ENCODE results near the gene CA10. TPM values are rescaled to one million over a fixed set of nuclear protein-coding genes. Genes with fewer than 3 reads are reported as not detected.

CA10 gene
- total RNA-seq, 2 experiments from 2014 or later = not detected

- no peak overlapping the region for H3K27ac Mint-ChIP-seq
- POLR2A ChIA-PET = no interaction called here
These were observed 393.0 kb downstream of the CA10 start for GRCh38 chr17:51765282-51766135.

GRCh38 chr17:51764387-51764971 is 394.0 kb downstream of the CA10 start:
- H3K36me3 Mint-ChIP-seq (ENCODE audit: low read depth) = no peaks in the 10 kb centered on the region
- peaks cover 19% of the 10 kb centered on the region for H3K27me3 Mint-ChIP-seq
- peak; percentile 59 for DNase-seq
- CTCF ChIA-PET = interaction anchor here (1.0 to 1.9 kb wide), 5 partner anchors 9 to 466 kb away, joined by 3 to 8 read pairs (median 4); no protein-coding TSS in a partner anchor
- POLR2A ChIA-PET = no interaction called here
- H3K4me1 Mint-ChIP-seq = no peaks in the 10 kb centered on the region
- no peak overlapping the region for H3K27ac Mint-ChIP-seq
- H3K9me3 Mint-ChIP-seq = no peaks in the 10 kb centered on the region
- H3K4me3 Mint-ChIP-seq = no peak overlapping the region

More at GRCh38 chr17:51765282-51766135, 393.0 kb downstream of the CA10 start:
- no peak for DNase-seq
- Mint-ChIP-seq H3K4me1 (no peaks in the 10 kb centered on the region), H3K4me3 (no peak overlapping the region), H3K27me3 (peaks cover 16% of the 10 kb centered on the region), H3K9me3 (no peaks in the 10 kb centered on the region), H3K36me3 (ENCODE audit: low read depth) (no peaks in the 10 kb centered on the region)
- CTCF ChIA-PET = interaction anchor here (1.3 to 1.9 kb wide), 3 partner anchors 10 to 12 kb away, joined by 3 to 8 read pairs (median 4); no protein-coding TSS in a partner anchor

DNA sequence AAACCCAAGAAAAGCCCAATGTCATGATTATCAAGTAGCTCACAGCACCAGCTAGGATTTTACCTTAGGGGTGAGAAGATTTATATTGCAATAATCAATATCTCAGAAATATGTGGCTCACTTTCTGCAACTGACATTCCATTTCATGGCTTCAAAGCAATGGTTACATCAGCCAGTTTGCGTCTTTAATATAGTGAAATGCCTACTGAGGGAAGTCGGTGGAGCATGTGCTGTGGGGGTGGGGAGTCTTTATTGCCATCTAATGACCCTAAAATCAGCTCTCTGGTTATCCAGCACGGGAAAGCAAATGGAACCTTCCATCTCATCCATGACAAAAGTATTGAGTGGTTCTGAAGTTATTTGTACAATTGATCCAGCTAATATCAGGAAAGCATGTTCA is 395.5 kb downstream of the CA10 start:
- DNase-seq = no peak
- no peak overlapping the region for H3K27ac Mint-ChIP-seq
- no peaks in the 10 kb centered on the region for H3K9me3 Mint-ChIP-seq
- H3K4me3 Mint-ChIP-seq = no peak overlapping the region
- no peaks in the 10 kb centered on the region for H3K36me3 Mint-ChIP-seq (ENCODE audit: low read depth)
- CTCF ChIA-PET = no interaction called here
- POLR2A ChIA-PET = no interaction called here
- peaks cover 19% of the 10 kb centered on the region for H3K27me3 Mint-ChIP-seq
- H3K4me1 Mint-ChIP-seq = no peaks in the 10 kb centered on the region

DNA sequence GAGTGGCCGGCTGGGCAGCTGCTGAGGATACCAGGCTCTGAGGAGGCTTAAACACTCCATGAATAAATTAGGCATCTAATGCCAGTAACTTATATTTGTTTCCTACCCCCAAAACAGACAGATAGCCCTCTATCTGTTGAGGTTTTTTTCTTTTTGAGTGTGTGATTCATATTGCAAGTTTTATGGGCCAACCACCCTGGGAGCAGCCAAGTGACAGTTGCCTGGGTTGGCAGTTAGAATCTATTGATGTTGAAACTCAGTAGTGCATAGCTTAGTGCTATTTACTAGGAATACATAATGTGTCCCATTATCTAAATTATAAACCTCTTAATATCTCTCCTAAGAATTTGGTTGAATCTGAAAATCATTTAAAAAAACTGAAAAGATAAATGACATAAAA is 397.4 kb downstream of the CA10 start:
- Mint-ChIP-seq H3K27me3 (peaks cover 13% of the 10 kb centered on the region), H3K9me3 (no peaks in the 10 kb centered on the region), H3K27ac (no peak overlapping the region), H3K36me3 (ENCODE audit: low read depth) (no peaks in the 10 kb centered on the region), H3K4me3 (no peak overlapping the region), H3K4me1 (no peaks in the 10 kb centered on the region)
- CTCF ChIA-PET = no interaction called here
- DNase-seq = no peak
- POLR2A ChIA-PET = no interaction called here

DNA sequence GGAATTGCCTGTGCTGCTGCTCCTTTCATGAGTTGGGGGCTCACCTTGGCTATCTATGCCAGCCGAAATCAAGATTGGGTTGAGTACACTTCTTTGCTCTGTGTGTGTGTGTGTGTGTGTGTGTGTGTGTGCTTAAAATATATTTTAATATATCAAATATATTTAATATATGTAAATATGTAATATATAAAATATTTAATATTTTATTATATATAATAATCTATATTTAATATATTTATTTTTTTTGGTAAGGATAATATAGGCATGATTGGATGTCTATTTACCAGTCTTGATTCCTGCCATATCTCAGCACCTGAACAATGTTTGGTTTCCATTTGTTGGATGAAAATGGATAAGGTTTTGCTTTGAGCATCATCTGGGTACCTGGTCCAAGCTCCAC is 399.3 kb downstream of the CA10 start:
- H3K4me1 Mint-ChIP-seq = no peaks in the 10 kb centered on the region

DNA sequence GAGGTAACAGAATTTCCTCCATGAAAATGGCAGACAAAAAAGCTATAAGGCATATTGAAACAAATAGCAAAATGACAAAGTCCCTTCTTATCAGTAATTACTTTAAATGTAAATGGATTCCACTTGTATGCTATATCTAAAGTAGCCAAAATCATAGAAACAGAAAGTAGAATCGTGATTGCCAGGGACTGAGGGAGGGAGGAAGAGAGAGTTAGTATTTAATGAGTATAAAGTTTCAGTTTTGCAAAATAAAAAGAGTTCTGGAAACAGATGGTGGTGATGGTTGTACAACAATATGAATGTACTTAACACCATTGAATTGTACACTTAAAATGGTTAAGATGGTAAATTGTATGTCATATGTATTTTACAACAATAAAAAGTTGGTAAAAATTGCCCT is 407.4 kb downstream of the CA10 start:
- ChIA-PET POLR2A (no interaction called here), CTCF (no interaction called here)
- Mint-ChIP-seq H3K4me1 (no peaks in the 10 kb centered on the region), H3K4me3 (no peak overlapping the region), H3K9me3 (no peaks in the 10 kb centered on the region), H3K27me3 (no peaks in the 10 kb centered on the region), H3K36me3 (ENCODE audit: low read depth) (no peaks in the 10 kb centered on the region), H3K27ac (no peak overlapping the region)
- DNase-seq = no peak

More for the DNA sequence above, 399.3 kb downstream of the CA10 start:
- POLR2A ChIA-PET = no interaction called here
- no peaks in the 10 kb centered on the region for H3K9me3 Mint-ChIP-seq
- H3K36me3 Mint-ChIP-seq (ENCODE audit: low read depth) = no peaks in the 10 kb centered on the region
- DNase-seq = no peak
- H3K27ac Mint-ChIP-seq = no peak overlapping the region
- H3K4me3 Mint-ChIP-seq = no peak overlapping the region
- peaks cover 12% of the 10 kb centered on the region for H3K27me3 Mint-ChIP-seq
- CTCF ChIA-PET = no interaction called here

DNA sequence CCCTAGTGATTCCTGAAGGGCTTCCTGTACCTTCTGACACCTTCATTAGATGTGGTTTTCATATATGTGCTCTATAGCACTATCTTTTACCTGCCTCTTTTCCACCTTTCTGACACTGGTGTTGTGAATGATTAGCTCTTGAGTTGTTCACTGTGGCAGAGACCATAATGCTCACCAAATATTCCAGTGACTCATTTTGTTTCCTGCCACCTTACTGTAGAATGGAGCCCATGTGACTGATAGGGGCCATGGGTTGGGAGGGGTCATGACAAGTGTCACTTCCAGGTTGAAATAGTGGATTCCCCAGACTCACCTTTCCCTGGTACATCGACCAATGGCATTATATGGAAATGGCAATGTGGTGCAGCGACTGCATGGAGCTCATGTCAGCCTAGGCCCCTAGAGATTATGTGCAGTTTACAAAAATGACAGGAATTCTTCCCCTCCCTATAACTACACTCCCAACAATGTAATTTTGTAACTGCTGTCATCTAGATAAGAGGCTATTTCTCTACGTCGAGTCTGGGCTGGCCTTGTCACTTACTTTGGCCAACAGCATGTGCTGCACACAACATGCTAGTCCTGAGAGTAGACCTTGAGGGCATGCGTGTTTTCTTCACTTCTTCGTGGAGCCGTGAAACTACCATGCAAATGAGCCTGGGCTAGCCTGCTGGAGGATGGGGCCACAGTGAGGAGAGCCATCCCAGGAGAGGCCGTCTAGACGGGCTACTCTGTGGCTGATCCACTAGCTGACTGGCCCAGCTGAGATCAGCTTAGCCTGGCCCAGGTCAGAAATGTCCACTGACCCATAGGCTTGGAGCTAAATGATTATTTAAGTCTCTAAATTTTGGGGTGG is 409.5 kb downstream of the CA10 start:
- POLR2A ChIA-PET = no interaction called here

DNA sequence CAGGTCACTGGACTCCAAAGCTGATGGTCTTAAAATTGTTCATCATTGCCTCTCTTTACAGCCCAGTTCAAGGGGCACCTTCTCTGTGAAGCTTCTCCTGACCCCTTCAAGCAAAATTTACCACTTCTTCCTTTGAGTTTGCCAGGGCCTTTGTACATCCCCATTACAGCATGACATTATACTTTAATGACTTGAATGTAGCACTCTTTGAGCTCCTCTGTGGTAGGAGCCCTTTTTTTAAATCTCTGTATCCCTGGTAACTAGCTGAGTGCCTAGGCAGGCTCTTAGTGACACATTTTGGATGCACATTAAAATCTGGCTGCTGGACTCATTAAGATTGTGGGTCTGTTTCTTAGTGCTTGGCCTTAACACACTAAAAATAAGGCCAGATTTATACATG is 412.1 kb downstream of the CA10 start:
- no peak for DNase-seq
- peaks cover 2% of the 10 kb centered on the region for H3K27me3 Mint-ChIP-seq
- ChIA-PET CTCF (no interaction called here), POLR2A (no interaction called here)
- H3K27ac Mint-ChIP-seq = no peak overlapping the region
- H3K4me1 Mint-ChIP-seq = peaks cover 3% of the 10 kb centered on the region
- H3K4me3 Mint-ChIP-seq = no peak overlapping the region
- no peaks in the 10 kb centered on the region for H3K36me3 Mint-ChIP-seq (ENCODE audit: low read depth)
- H3K9me3 Mint-ChIP-seq = no peaks in the 10 kb centered on the region

More for the DNA sequence above, 409.5 kb downstream of the CA10 start:
- Mint-ChIP-seq H3K4me3 (no peak overlapping the region), H3K36me3 (ENCODE audit: low read depth) (no peaks in the 10 kb centered on the region), H3K9me3 (no peaks in the 10 kb centered on the region), H3K4me1 (peaks cover 3% of the 10 kb centered on the region), H3K27me3 (peaks cover 2% of the 10 kb centered on the region), H3K27ac (no peak overlapping the region)
- no peak for DNase-seq
- CTCF ChIA-PET = no interaction called here

- H3K27ac Mint-ChIP-seq = no peak overlapping the region
- no peaks in the 10 kb centered on the region for H3K9me3 Mint-ChIP-seq
- no peaks in the 10 kb centered on the region for H3K36me3 Mint-ChIP-seq (ENCODE audit: low read depth)
- ChIA-PET CTCF (no interaction called here), POLR2A (no interaction called here)
- no peak for DNase-seq
- peaks cover 3% of the 10 kb centered on the region for H3K4me1 Mint-ChIP-seq
- no peak overlapping the region for H3K4me3 Mint-ChIP-seq
- H3K27me3 Mint-ChIP-seq = peaks cover 2% of the 10 kb centered on the region
These were observed 412.5 kb downstream of the CA10 start for GRCh38 chr17:51745993-51746392.

DNA sequence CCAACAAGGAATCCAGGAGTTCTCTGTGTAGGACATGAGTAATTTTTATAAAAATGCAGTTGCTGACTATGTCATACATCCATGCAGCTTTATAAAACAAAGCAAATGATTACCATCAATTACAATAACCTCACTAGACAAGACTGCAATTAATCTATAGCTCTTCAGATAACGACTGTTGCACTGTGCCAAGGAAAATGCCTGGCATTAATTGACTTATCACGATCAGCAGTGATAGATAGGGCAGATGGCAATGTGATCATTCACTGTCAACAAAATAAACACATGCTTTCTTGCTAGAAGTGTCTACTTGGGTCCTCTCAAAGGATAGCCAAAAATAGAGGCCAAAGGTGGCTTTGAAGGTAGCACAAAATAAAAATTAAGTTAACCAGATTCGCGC is 415.0 kb downstream of the CA10 start:
- Mint-ChIP-seq H3K36me3 (ENCODE audit: low read depth) (no peaks in the 10 kb centered on the region), H3K4me3 (no peak overlapping the region), H3K9me3 (no peaks in the 10 kb centered on the region), H3K4me1 (peaks cover 3% of the 10 kb centered on the region), H3K27ac (no peak overlapping the region), H3K27me3 (peaks cover 2% of the 10 kb centered on the region)
- ChIA-PET POLR2A (no interaction called here), CTCF (no interaction called here)
- DNase-seq = no peak

- H3K36me3 Mint-ChIP-seq (ENCODE audit: low read depth) = no peaks in the 10 kb centered on the region
- ChIA-PET CTCF (no interaction called here), POLR2A (no interaction called here)
These were observed 415.9 kb downstream of the CA10 start for GRCh38 chr17:51742571-51742970.

GRCh38 chr17:51741458-51741857 is 417.1 kb downstream of the CA10 start:
- Mint-ChIP-seq H3K4me3 (no peak overlapping the region), H3K27ac (no peak overlapping the region), H3K36me3 (ENCODE audit: low read depth) (no peaks in the 10 kb centered on the region), H3K9me3 (no peaks in the 10 kb centered on the region), H3K27me3 (peaks cover 2% of the 10 kb centered on the region), H3K4me1 (peaks cover 3% of the 10 kb centered on the region)
- ChIA-PET POLR2A (no interaction called here), CTCF (no interaction called here)
- no peak for DNase-seq

More at GRCh38 chr17:51742571-51742970, 415.9 kb downstream of the CA10 start:
- DNase-seq = no peak
- Mint-ChIP-seq H3K27me3 (peaks cover 2% of the 10 kb centered on the region), H3K27ac (no peak overlapping the region), H3K4me3 (no peak overlapping the region), H3K9me3 (no peaks in the 10 kb centered on the region), H3K4me1 (peaks cover 3% of the 10 kb centered on the region)

- ChIA-PET CTCF (no interaction called here), POLR2A (no interaction called here)
- H3K27me3 Mint-ChIP-seq = no peaks in the 10 kb centered on the region
- H3K27ac Mint-ChIP-seq = no peak overlapping the region
- H3K4me1 Mint-ChIP-seq = no peaks in the 10 kb centered on the region
- no peak for DNase-seq
- no peaks in the 10 kb centered on the region for H3K36me3 Mint-ChIP-seq (ENCODE audit: low read depth)
- H3K9me3 Mint-ChIP-seq = no peaks in the 10 kb centered on the region
- H3K4me3 Mint-ChIP-seq = no peak overlapping the region
These were observed 418.0 kb downstream of the CA10 start for GRCh38 chr17:51740531-51740930.

All from activated CD4-positive, alpha-beta T cell treated with anti-CD3 and anti-CD28 coated beads, Interleukin-2, amount 10 ng/mL, durations not matched to agents 7 days and 5 days (primary cell).